Transverse colon (tissue), 3 donors: ENCODE results near the gene DDN.

Experiments used
- EP300 ChIP-seq: sonication (generic); formaldehyde crosslinking; IDR thresholded peaks from one replicate; pipeline ENCODE4 v1.6.1; 2017; ENCODE audit warnings: antibody characterized with exemption, low read depth
- POLR2A ChIP-seq: fragments of 450-650 bp; IDR thresholded peaks from one replicate; pipeline ENCODE4 v1.6.1; 2016; ENCODE audit warnings: antibody characterized with exemption, mild to moderate bottlenecking, moderate library complexity
- TF ChIP-seq, protein P1 (sequence below), 5 experiments: fragments of 200-600 bp in 3 of 5; fragments of 450-650 bp in 2 of 5; sonication (generic) in 3 of 5; IDR thresholded peaks; 1 replicate in 2 of 5; 2 replicates in 3 of 5; pipeline ENCODE4 v1.5.1; 2016 to 2017; ENCODE audit warnings: antibody characterized with exemption in 5 of 5, inconsistent platforms in 3 of 5, mild to moderate bottlenecking in 2 of 5, moderate library complexity in 1 of 5

GRCh38 chr12:49040364-49040855 lies 41.2 kb upstream of the DDN start:
- TF ChIP-seq, protein P1, sequence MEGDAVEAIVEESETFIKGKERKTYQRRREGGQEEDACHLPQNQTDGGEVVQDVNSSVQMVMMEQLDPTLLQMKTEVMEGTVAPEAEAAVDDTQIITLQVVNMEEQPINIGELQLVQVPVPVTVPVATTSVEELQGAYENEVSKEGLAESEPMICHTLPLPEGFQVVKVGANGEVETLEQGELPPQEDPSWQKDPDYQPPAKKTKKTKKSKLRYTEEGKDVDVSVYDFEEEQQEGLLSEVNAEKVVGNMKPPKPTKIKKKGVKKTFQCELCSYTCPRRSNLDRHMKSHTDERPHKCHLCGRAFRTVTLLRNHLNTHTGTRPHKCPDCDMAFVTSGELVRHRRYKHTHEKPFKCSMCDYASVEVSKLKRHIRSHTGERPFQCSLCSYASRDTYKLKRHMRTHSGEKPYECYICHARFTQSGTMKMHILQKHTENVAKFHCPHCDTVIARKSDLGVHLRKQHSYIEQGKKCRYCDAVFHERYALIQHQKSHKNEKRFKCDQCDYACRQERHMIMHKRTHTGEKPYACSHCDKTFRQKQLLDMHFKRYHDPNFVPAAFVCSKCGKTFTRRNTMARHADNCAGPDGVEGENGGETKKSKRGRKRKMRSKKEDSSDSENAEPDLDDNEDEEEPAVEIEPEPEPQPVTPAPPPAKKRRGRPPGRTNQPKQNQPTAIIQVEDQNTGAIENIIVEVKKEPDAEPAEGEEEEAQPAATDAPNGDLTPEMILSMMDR (IDR thresholded peaks at IDR 0.05), result no peak
- no peak for TF ChIP-seq POLR2A
- no peak for TF ChIP-seq EP300
